Hematopoietic multipotent progenitor cell treated with erythropoietin and hydrocortisone succinate and interleukin-3 and kit ligand, for 4 days (in vitro differentiated cells): Measurements from ENCODE around the gene UQCC2.

ENCODE experiments used
- DNase-seq: peaks from one replicate; pipeline ENCODE4 v3.0.0-alpha.2; 2015

UQCC2 gene

DNA sequence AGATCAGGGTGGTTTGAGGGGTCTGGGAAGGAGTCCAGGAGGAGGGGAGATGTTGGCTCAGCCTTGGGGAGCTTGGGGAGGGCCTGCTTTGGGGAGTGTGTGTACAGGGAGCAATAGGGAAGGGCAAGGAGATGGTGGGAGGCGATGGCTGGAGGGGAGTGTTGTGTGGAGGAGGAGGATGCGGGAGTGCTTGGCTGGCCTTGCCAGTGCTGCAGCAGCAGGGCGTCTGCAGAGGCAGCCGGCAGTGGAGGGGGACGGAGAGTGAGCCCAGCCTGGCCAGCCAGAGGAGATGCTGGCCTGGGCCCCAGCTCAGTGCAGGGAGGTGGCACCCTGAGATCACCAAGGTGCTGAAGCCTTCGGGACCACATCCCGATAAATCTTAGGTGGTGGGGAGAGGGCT, 31.3 kb upstream of the UQCC2 start:
- DNase-seq = no peak

DNA sequence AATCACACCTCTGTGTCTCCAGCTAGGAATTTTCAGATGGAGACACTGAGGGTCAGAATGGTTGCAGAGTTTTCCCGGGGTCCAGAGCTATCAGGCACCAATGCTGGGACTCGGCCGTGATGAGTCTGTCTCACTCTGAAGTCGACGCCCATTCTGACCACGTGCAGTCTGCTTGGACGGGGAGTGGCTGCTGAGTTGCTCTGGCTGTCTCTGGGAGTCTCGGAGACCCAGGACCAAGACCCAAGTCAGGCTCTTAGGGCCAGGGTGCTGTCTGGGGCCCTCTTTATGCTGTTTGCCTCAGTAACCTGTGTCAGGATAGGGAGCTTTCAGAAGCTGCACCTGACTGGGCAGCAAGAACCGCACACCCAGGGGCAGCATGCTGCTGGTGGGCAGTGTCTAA, 30.6 kb upstream of the UQCC2 start:
- no peak for DNase-seq

DNA sequence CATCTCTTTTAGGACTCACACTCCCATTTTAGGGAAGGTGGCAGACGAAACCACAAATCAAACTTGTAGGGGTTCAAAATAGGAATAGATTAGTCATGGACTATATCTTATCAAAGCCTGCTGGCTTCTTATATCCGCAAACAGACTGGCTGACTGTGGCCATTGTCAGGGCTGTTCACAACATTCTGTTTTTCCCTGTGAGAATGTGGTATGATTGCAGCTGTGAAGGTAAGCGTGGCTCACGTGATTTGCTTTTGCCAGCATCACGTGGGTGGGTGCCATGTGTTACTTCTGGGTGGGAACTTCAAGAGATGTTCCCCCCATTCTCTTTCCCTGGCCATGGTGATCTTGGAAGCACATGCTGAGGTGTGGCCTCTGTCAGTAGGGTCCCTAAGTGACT, 29.3 kb upstream of the UQCC2 start:
- DNase-seq = no peak

DNA sequence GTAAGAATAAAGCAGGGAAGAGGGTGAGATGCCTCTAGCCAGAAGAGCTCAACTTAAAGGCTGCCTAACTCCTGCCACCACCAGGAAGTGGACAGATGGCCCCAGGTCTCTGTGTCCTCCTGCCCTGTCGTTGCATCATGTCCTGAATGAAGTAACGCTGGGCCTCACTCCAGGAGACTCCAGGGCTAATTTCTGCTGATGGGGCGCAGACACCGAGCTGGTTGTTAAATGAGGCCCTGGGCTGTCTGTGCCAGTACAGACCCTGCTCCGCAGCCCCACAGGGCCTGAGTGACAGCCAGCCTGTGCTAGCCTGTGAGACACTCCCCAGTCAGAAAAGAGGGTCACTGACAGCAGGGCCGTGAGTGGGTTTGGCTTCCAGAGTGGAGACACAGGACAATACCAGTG, 28.7 kb upstream of the UQCC2 start:
- DNase-seq = no peak

GRCh38 chr6:33739571-33739970, 28.1 kb upstream of the UQCC2 start:
- DNase-seq = no peak

GRCh38 chr6:33738879-33739278, 27.4 kb upstream of the UQCC2 start:
- no peak for DNase-seq

DNA sequence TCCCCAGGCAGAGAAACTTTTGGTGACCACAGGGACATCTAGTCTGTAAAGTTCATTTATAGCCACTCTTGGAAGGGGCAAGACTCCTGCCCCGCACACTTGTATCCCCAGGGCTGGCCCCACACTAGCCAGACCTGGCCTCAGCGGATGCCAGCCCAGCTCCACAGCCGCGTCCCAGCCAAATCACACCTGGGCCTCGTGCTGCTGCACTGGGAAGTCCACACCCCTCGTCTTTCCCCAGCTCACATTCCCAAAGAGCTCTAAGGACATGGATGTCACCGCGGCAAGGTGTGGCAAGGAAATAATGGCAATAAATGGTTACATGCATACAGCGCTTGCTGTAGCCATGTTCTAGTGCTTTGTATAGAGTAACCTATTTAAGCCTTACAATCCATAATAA, 26.7 kb upstream of the UQCC2 start:
- no peak for DNase-seq

- DNase-seq = no peak
These were observed 25.9 kb upstream of the UQCC2 start for GRCh38 chr6:33737267-33738026.

- DNase-seq = no peak
These were observed 23.7 kb upstream of the UQCC2 start for GRCh38 chr6:33735216-33735615.

GRCh38 chr6:33733709-33734007, 22.2 kb upstream of the UQCC2 start:
- DNase-seq = no peak

DNA sequence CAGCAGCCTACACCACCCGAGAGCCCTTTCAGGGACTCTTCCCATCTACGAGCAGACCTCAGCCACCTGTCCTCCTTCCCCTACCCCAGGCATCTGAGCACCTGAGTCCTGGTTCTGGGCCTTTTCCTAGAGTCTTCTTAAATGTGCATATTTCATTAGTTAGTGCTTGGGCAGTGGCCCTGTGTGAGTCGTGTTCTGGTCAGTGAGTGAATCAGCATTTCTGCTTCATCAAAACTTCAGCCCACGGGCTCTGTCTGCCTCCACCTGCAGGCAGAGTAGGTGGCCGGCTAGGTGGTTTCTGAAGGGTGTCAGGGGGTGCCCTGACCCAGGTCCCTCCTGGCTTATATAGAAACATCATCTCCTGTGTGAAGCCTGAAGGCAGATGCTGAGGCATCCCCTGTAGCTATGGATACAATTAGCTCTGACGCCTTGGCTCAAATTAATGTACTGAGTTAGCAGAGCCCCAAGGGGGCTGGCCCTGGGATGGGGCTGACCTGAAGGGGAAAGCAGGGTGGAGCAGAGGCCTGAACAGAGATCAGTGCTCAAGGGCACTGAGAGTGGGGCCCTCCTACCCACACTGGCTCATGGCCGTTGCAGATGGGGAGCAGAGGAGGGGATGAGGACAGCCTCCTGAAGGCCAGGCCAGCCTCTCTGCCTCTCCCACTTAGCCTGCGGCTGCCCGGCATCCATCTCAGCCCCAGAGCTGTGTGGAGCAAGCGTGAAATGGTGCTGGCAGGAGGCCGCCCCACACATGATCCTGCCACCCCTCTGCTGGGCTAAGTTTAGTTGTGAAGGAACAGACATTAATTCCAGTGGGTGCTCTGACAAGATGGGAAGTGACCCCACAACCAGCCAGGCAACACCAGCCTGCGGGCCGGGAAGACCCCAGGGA, 21.6 kb upstream of the UQCC2 start:
- DNase-seq = no peak

DNA sequence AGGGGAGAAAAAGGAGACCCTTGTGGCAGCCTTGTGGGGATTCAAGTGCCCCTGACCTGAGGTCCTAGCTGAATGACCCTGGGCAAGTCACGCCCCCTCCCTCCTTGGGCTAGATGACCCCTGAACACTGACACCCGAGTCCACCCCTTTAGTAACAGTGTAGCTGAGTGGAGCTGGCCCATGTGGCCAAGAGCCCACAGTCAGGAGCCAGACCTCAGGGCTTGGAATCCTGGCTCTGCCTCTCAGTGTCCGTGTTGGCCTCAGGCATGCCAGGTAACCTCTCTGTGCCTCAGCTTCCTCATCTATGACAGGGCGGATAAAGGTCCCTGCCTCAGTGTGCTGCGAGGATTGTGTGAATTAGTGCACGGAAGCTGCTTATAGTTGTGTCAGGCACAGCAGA, 20.9 kb upstream of the UQCC2 start:
- DNase-seq = no peak

GRCh38 chr6:33731751-33732282, 20.3 kb upstream of the UQCC2 start:
- DNase-seq = no peak

DNA sequence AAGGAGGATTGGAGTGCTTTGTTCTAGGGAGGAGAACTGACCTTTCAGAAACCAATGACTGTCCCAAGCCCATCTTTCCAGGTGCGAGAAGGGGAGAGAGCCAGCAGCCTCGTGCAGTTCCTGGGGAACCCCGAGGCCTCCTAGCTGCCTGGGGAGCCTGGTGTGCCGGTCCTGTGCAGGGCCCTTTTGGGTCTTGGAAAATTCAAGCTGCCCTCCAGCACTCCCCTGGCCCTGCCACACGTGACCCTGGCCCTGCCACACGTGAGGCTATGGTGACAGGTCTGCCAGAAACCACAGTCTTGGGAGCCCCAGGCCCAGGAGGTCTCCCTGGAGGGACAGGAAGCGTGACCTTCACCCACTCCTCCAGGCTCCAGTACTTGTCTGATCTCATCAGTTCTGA, 19.5 kb upstream of the UQCC2 start:
- DNase-seq = no peak

- no peak for DNase-seq
These were observed 19.1 kb upstream of the UQCC2 start for GRCh38 chr6:33730611-33731010.

DNA sequence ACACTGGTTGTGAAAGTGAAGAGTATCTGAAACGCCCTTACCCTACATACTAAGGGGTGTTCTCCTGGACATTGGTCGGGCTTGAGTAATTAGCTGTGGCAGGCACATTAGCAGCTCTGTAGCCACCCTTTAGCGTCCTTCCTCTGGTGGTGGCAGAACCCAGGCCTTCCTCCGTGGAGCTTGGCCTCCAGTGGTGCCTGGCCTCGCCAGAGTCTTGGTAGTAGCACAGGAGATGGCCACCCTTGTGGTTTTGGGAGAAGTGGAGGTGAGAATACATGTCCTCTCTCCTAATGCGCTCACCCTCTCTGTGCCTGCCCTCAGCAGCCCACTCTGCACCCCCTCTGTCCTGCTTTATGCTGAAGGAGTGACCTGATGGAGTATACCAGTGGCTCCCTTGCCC, 17.6 kb upstream of the UQCC2 start:
- no peak for DNase-seq

DNA sequence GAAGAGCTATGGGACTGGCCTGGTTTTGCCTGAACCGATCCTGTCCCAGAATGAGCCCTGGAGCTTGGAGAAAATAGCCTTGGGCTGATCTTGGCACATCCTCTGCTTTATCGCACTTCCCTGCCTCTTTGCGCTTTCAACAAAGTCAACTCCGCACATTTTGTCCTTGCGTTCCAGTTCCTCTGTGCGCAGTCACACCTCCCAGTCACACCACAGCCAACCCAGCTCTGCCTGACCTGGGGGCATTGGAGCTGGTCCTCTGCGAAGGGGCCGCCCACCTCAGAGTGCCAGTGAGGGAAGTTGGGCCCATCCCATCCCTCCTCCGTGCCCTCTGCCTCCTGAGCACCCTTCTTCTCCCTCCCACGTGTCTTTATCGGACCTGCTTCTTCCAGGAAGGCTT, 16.9 kb upstream of the UQCC2 start:
- no peak for DNase-seq

GRCh38 chr6:33727932-33728331, 16.4 kb upstream of the UQCC2 start:
- no peak for DNase-seq

GRCh38 chr6:33727126-33727525, 15.6 kb upstream of the UQCC2 start:
- no peak for DNase-seq

DNA sequence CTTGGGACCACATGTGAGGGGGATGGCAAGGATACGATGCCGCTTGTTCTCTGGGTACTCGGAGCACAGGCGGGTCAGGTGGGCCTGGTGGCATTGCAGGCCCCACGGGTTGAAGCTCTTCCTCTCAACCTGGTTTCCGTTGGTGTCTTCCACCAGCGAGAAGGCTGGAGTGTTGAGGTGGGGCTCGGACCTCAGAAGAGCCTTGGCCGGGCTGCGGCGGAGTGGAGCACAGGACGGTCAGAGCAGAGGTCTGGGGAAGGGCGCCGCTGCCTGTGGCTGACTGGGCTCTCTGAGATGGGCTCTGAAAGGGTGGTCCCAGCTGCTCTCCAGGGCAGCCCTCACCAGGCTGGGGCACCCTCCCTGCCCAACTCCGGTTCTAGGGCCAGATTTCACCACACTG, 15.2 kb upstream of the UQCC2 start:
- no peak for DNase-seq

DNA sequence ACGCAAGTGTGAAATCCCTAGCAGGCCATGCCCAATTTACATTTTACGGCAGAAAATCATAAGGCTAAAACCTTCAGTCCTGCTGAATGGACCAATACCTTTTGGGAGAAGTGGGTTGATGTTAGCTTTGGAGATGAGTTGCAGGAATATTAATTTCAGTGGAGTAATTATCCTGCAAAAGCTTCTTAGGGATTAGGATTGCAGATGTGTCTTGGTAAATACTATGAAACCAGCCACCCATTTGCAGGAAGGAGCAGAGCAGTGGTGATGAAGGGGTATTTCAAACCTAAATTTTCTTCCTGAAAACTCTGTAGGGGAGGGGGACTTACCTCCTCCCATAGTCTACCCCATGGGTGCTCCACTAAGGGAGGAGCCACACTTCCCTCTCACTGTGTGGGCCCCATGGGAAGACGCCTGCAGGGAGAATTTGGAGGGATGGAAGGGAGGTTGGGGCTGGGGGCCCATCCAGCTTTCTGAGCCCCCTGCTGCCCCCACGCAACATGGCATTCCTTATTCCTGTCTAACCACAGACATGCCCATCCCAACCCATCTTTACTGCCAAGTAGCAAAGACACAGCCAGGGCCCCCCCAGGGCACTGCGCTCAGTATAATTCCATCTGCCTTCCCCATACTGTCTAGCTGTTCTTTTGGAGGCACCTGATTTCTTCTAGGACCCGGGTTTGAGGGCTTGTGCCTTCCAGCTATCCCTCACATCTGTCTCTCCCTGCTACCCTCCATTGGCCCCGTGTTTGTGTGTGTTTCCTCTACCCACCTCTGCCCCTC, 14.6 kb upstream of the UQCC2 start:
- DNase-seq = no peak

- no peak for DNase-seq
These were observed 13.7 kb upstream of the UQCC2 start for GRCh38 chr6:33725222-33725621.
